ENCODE data around the gene CDIPT. TPM values are rescaled to one million over a fixed set of nuclear protein-coding genes. Genes with fewer than 3 reads are reported as not detected.

The CDIPT gene
- total and polyA plus RNA-seq, 2 experiments from 2014 or later = 126 to 181 TPM

DNA sequence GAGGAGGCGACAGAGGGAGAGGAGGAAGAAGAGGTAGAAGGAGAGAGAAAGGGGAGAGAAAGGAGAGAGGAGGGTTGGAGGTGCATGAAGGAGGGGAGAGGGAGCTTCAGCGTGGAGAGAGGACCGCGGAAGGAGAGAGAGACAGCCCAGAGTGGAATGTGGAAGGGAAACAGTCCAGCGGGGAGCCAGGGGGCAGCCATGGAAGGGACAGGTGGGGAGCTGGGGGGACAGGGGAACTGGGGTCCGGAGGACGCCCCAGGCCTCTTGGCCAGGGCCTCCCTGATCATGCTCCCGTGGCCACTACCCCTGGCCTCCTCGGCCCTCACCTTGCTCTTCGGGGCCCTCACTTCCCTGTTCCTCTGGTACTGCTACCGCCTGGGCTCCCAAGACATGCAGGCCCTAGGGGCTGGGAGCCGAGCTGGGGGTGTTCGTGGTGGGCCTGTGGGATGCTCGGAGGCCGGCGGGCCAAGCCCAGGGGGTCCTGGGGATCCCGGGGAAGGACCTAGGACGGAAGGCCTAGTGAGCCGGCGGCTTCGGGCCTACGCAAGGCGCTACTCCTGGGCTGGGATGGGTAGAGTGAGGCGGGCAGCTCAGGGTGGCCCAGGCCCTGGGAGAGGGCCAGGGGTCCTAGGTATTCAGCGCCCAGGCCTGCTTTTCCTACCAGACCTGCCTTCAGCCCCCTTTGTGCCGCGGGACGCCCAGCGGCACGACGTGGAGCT, 38.0 kb upstream of the CDIPT start:
- Histone ChIP-seq H3K9me2 (ENCODE audit: insufficient read depth) (no peaks in the 10 kb centered on the region), H3F3A (ENCODE audit: insufficient read depth) (no peaks in the 10 kb centered on the region), H3K27me3 (replicated peaks; ENCODE audit: insufficient read depth) (no peaks in the 10 kb centered on the region), H3K27ac (peak overlapping the region; percentile 73), H3K79me2 (ENCODE audit: insufficient read depth) (peaks cover 30% of the 10 kb centered on the region), H3K4me2 (ENCODE audit: unreplicated experiment) (peak overlapping the region; percentile 82), H2AFZ (peak overlapping the region; percentile 82), H3K4me1 (ENCODE audit: insufficient read depth) (peaks cover 9% of the 10 kb centered on the region), H3K9ac (peak overlapping the region; percentile 78), H4K20me1 (ENCODE audit: insufficient read depth) (no peaks in the 10 kb centered on the region), H3K36me3 (ENCODE audit: low read depth) (no peaks in the 10 kb centered on the region), H3K4me3 (peak overlapping the region; percentile 82), H3K9me3 (ENCODE audit: low read depth) (no peaks in the 10 kb centered on the region)
- TF ChIP-seq EZH2phosphoT487 (IDR thresholded peaks at IDR 0.05; ENCODE audit: insufficient read depth, low read depth) = no peak
- TF ChIP-seq EZH2 (IDR thresholded peaks at IDR 0.05; ENCODE audit: insufficient read depth, poor library complexity, severe bottlenecking) = no peak
- DNase-seq = peak; percentile 49
- WGBS, 2 experiments (ENCODE audit: low coverage in 1 of 2, low lambda C conversion rate in 2 of 2, missing lambda C conversion rate in 2 of 2) = 37 to 42% methylated on average over 20 to 31 of the region's 31 CpGs
- in situ Hi-C loops (cut with MboI) = no loop called here

GRCh38 chr16:29900102-29900887, 37.3 kb upstream of the CDIPT start, which contains the start of gene ASPHD1:
ASPHD1 (plus strand) TSS chr16:29900488; CDS start chr16:29900972, 484 bp downstream.
- Histone ChIP-seq H3K9ac (peak within 1 kb of the TSS; percentile 79), H2AFZ (peak within 1 kb of the TSS; percentile 82), H3F3A (ENCODE audit: insufficient read depth) (no peaks in the 10 kb centered on the region), H3K27ac (peak within 1 kb of the TSS; percentile 81), H3K4me3 (peak within 1 kb of the TSS; percentile 82), H4K20me1 (ENCODE audit: insufficient read depth) (no peaks in the 10 kb centered on the region), H3K79me2 (ENCODE audit: insufficient read depth) (peaks cover 30% of the 10 kb centered on the region), H3K4me2 (ENCODE audit: unreplicated experiment) (peak within 1 kb of the TSS; percentile 82), H3K4me1 (ENCODE audit: insufficient read depth) (peaks cover 9% of the 10 kb centered on the region), H3K9me3 (ENCODE audit: low read depth) (no peaks in the 10 kb centered on the region), H3K9me2 (ENCODE audit: insufficient read depth) (no peaks in the 10 kb centered on the region), H3K27me3 (replicated peaks; ENCODE audit: insufficient read depth) (no peaks in the 10 kb centered on the region), H3K36me3 (ENCODE audit: low read depth) (no peaks in the 10 kb centered on the region)
- in situ Hi-C loops (cut with MboI) = no loop called here
- WGBS, 2 experiments (ENCODE audit: low coverage in 1 of 2, low lambda C conversion rate in 2 of 2, missing lambda C conversion rate in 2 of 2) = 1% methylated on average over 18 to 47 of the region's 67 CpGs
- no peak for TF ChIP-seq EZH2phosphoT487 (IDR thresholded peaks at IDR 0.05; ENCODE audit: insufficient read depth, low read depth)
- TF ChIP-seq EZH2 (IDR thresholded peaks at IDR 0.05; ENCODE audit: insufficient read depth, poor library complexity, severe bottlenecking) = no peak
- peak; percentile 95 for DNase-seq

- no peaks in the 10 kb centered on the region for H3K27me3 ChIP-seq (replicated peaks; ENCODE audit: insufficient read depth)
- no peaks in the 10 kb centered on the region for H4K20me1 ChIP-seq (ENCODE audit: insufficient read depth)
- H3K36me3 ChIP-seq (ENCODE audit: low read depth) = no peaks in the 10 kb centered on the region
- H3K9me3 ChIP-seq (ENCODE audit: low read depth) = no peaks in the 10 kb centered on the region
- peak within 1 kb of the TSS; percentile 82 for H3K4me2 ChIP-seq (ENCODE audit: unreplicated experiment)
- H3K4me3 ChIP-seq = peak within 1 kb of the TSS; percentile 82
- in situ Hi-C loops (cut with MboI) = no loop called here
- H2AFZ ChIP-seq = peak within 1 kb of the TSS; percentile 82
- H3K9me2 ChIP-seq (ENCODE audit: insufficient read depth) = no peaks in the 10 kb centered on the region
- no peaks in the 10 kb centered on the region for H3F3A ChIP-seq (ENCODE audit: insufficient read depth)
- peak; percentile 95 for DNase-seq
- peaks cover 9% of the 10 kb centered on the region for H3K4me1 ChIP-seq (ENCODE audit: insufficient read depth)
- peaks cover 30% of the 10 kb centered on the region for H3K79me2 ChIP-seq (ENCODE audit: insufficient read depth)
- TF ChIP-seq EZH2phosphoT487 (IDR thresholded peaks at IDR 0.05; ENCODE audit: insufficient read depth, low read depth) (no peak), EZH2 (IDR thresholded peaks at IDR 0.05; ENCODE audit: insufficient read depth, poor library complexity, severe bottlenecking) (no peak)
- peak within 1 kb of the TSS; percentile 79 for H3K9ac ChIP-seq
- 1 to 4% methylated on average over 21 to 27 of the region's 29 CpGs for WGBS, 2 experiments (ENCODE audit: low coverage in 1 of 2, low lambda C conversion rate in 2 of 2, missing lambda C conversion rate in 2 of 2)
- peak within 1 kb of the TSS; percentile 81 for H3K27ac ChIP-seq
Observed at GRCh38 chr16:29899516-29900101, 36.6 kb upstream of the CDIPT start, which contains the start of gene SEZ6L2. SEZ6L2 (minus strand) TSS chr16:29899550; CDS start chr16:29899019, 531 bp downstream.

DNA sequence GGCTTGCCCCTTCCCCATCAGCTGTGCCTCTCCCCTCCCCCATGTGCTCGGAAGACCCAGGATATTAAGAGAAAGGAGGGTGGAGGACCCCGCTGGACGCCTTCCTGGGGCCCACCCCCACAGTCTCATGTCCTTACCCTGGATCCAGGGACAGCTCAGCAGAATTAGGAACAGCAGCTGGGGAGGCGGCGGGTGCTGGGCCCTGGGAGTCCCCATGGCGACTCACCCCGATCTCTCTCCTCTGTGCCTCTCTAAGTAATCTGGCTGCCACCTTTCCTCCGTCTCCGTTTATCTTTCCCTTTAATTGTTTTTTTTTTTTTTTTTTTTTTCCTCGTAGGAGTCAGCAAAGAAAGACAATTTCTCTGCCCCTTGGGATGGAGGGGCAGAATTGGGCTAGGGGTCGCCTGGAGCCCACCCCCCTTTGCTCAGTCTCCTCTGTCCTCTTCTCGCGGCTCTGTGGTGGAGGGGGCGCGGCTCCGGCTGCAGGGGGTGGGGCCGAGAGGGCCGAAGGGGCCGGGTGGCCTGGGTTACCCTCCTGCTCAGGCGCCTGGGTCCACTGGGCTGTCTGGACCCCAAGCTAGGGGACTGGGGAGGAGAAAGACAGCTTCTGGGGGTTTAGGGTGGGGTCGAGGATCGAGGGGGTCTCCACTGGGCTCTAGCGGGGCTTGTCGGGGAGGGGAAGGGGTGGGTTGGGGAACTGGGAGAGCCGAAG, 35.9 kb upstream of the CDIPT start:
- Histone ChIP-seq H3K79me2 (ENCODE audit: insufficient read depth) (peaks cover 30% of the 10 kb centered on the region), H3K9me2 (ENCODE audit: insufficient read depth) (no peaks in the 10 kb centered on the region), H2AFZ (peak overlapping the region; percentile 82), H3K27me3 (replicated peaks; ENCODE audit: insufficient read depth) (no peaks in the 10 kb centered on the region), H3K9me3 (ENCODE audit: low read depth) (no peaks in the 10 kb centered on the region), H3F3A (ENCODE audit: insufficient read depth) (no peaks in the 10 kb centered on the region), H4K20me1 (ENCODE audit: insufficient read depth) (no peaks in the 10 kb centered on the region), H3K4me3 (peak overlapping the region; percentile 82), H3K36me3 (ENCODE audit: low read depth) (no peaks in the 10 kb centered on the region), H3K4me2 (ENCODE audit: unreplicated experiment) (peak overlapping the region; percentile 58), H3K4me1 (ENCODE audit: insufficient read depth) (peaks cover 9% of the 10 kb centered on the region), H3K9ac (peak overlapping the region; percentile 79), H3K27ac (peak overlapping the region; percentile 81)
- in situ Hi-C loops (cut with MboI) = no loop called here
- no peak for TF ChIP-seq EZH2 (IDR thresholded peaks at IDR 0.05; ENCODE audit: insufficient read depth, poor library complexity, severe bottlenecking)
- TF ChIP-seq EZH2phosphoT487 (IDR thresholded peaks at IDR 0.05; ENCODE audit: insufficient read depth, low read depth) = no peak
- DNase-seq = peak; percentile 67
- 3% methylated on average over 14 to 25 of the region's 25 CpGs for WGBS, 2 experiments (ENCODE audit: low coverage in 1 of 2, low lambda C conversion rate in 2 of 2, missing lambda C conversion rate in 2 of 2)
